Osteoblast (primary cell): ENCODE data around the gene CDCA4. TPM values are rescaled to one million over a fixed set of nuclear protein-coding genes. Genes with fewer than 3 reads are reported as not detected.

Experiments
- DNase-seq: peaks from one replicate; pipeline ENCODE4 v3.0.0; 2011; ENCODE audit warnings: low spot score, mixed read lengths; ENCODE audit not compliant: insufficient read length; ENCODE audit errors: missing footprints
- H2AFZ ChIP-seq: 2 replicates; pipeline ENCODE4 v1.6.0; 2011; ENCODE audit warnings: mild to moderate bottlenecking, low read length
- H3K27ac ChIP-seq: 2 replicates; pipeline ENCODE4 v1.5.1; 2011; ENCODE audit warnings: mild to moderate bottlenecking, low read depth, low read length, moderate library complexity
- H3K27me3 ChIP-seq: 2 replicates; pipeline ENCODE4 v1.6.0; 2012; ENCODE audit warnings: mild to moderate bottlenecking, control low read depth, inconsistent platforms, low read length, moderate library complexity; ENCODE audit not compliant: insufficient read depth
- H3K36me3 ChIP-seq: 2 replicates; pipeline ENCODE4 v1.5.1; 2011; ENCODE audit warnings: mild to moderate bottlenecking, low read length, control low read depth, moderate library complexity; ENCODE audit not compliant: insufficient read depth
- H3K4me1 ChIP-seq: 2 replicates; pipeline ENCODE4 v1.5.1; 2011; ENCODE audit warnings: mild to moderate bottlenecking, low read length, control low read depth, moderate library complexity; ENCODE audit not compliant: insufficient read depth
- H3K4me2 ChIP-seq: 2 replicates; pipeline ENCODE4 v1.6.0; 2011; ENCODE audit warnings: mild to moderate bottlenecking, low read length; ENCODE audit not compliant: insufficient read depth
- H3K4me3 ChIP-seq: fragments of 200-600 bp; sonication (generic); 3 replicates; pipeline ENCODE4 v1.5.1; 2012; ENCODE audit warnings: mild to moderate bottlenecking, low read length, inconsistent platforms; ENCODE audit not compliant: insufficient read depth
- H3K79me2 ChIP-seq: 2 replicates; pipeline ENCODE4 v1.6.0; 2012; ENCODE audit warnings: mild to moderate bottlenecking, low read length, control low read depth, inconsistent platforms; ENCODE audit not compliant: insufficient read depth
- H3K9me3 ChIP-seq: 2 replicates; pipeline ENCODE4 v1.5.1; 2011; ENCODE audit warnings: low read depth, low read length, control low read depth
- H4K20me1 ChIP-seq: 2 replicates; pipeline ENCODE4 v1.6.0; 2012; ENCODE audit warnings: mild to moderate bottlenecking, low read length, control low read depth; ENCODE audit not compliant: insufficient read depth
- total RNA-seq: library from RNA; depleted of rRNA; stranded (reverse); fragments of >200 nt; gene quantifications from 2 replicates; pipeline ENCODE4 v1.2.3, GENCODE V29; 2012
- TF ChIP-seq, protein P1 (sequence below): IDR thresholded peaks from 2 replicates; pipeline ENCODE4 v1.5.1; 2011; ENCODE audit warnings: mild to moderate bottlenecking, low read depth, low read length, moderate library complexity; ENCODE audit errors: extremely low read depth

CDCA4 gene
- total RNA-seq, 1 donor: 13.8 TPM

DNA sequence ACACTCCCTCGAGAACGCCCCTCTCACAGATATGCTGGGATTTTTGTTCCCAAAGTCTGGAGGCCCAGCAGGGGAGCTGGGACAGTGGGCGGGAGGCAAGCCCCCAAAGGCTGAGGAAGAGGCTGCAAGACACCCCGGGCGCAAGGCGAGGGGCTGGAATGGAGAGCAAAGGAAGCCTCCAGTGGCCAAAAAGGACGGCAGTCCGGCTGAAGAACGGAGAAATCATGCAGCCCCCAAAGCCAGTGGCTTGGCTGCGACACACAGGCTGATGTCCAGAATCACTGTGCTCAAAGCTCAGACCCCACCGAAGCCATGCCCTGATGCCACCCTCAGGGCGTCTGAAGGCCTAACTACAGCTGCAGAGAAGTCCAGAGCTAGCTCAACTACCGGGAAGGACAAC lies 24.4 kb downstream of the CDCA4 start:
- H3K4me2 ChIP-seq: no peak overlapping the region
- TF ChIP-seq, protein P1, sequence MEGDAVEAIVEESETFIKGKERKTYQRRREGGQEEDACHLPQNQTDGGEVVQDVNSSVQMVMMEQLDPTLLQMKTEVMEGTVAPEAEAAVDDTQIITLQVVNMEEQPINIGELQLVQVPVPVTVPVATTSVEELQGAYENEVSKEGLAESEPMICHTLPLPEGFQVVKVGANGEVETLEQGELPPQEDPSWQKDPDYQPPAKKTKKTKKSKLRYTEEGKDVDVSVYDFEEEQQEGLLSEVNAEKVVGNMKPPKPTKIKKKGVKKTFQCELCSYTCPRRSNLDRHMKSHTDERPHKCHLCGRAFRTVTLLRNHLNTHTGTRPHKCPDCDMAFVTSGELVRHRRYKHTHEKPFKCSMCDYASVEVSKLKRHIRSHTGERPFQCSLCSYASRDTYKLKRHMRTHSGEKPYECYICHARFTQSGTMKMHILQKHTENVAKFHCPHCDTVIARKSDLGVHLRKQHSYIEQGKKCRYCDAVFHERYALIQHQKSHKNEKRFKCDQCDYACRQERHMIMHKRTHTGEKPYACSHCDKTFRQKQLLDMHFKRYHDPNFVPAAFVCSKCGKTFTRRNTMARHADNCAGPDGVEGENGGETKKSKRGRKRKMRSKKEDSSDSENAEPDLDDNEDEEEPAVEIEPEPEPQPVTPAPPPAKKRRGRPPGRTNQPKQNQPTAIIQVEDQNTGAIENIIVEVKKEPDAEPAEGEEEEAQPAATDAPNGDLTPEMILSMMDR: no peak
- H4K20me1 ChIP-seq: no peaks in the 10 kb centered on the region
- no peaks in the 10 kb centered on the region for H3K4me1 ChIP-seq
- peaks cover 27% of the 10 kb centered on the region for H3K36me3 ChIP-seq
- H3K4me3 ChIP-seq: no peak overlapping the region
- no peaks in the 10 kb centered on the region for H3K9me3 ChIP-seq
- no peaks in the 10 kb centered on the region for H3K79me2 ChIP-seq
- H2AFZ ChIP-seq: no peak overlapping the region
- H3K27ac ChIP-seq: no peak overlapping the region
- no peaks in the 10 kb centered on the region for H3K27me3 ChIP-seq
- no peak for DNase-seq

DNA sequence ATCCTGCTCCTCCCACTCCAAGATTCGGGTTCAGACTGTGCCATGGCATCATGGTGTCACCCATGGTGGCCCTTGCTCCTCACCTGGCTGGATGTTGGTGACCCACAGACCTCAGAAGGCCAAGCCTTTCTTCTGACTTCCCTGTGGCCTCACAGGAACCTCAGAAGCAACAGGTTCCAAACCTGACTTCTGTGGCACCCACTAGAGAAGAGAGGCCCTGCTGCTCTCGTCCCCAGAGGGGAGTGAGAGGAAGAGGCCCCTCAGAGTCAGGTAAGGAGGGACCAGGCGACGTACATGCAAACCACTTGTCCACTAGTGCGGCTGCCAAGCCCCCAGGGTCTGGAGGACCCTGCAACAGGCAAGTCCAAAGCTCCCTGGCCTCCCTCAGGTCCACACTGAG lies 24.9 kb downstream of the CDCA4 start:
- Histone ChIP-seq H3K27me3 (no peaks in the 10 kb centered on the region), H3K4me2 (no peak overlapping the region), H3K79me2 (no peaks in the 10 kb centered on the region), H3K9me3 (no peaks in the 10 kb centered on the region), H3K4me3 (no peak overlapping the region), H4K20me1 (no peaks in the 10 kb centered on the region), H3K27ac (no peak overlapping the region), H3K36me3 (peaks cover 28% of the 10 kb centered on the region), H2AFZ (no peak overlapping the region), H3K4me1 (no peaks in the 10 kb centered on the region)
- TF ChIP-seq, protein P1: no peak
- DNase-seq: no peak

DNA sequence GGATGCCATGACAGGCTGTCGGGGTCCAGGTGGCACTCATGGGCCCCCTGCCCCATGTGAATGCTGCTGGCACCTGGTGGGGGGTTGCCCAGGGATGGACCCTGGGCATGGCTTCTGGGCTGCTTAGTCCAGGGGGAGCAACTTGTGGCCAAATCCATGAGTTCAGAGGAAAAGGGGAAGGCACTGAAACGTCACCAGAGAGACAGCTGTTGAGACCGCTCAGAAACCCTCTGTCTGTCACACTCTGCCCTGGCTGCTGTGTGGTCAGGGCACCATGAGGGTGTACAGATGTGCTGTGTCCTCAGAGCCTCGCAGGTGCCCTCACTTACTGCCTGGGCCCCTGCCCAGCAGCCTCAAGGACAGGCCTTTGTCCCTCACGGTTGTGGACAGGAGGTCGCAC lies 25.9 kb downstream of the CDCA4 start:
- TF ChIP-seq, protein P1: no peak
- H3K27me3 ChIP-seq: no peaks in the 10 kb centered on the region
- H3K4me3 ChIP-seq: no peak overlapping the region

DNA sequence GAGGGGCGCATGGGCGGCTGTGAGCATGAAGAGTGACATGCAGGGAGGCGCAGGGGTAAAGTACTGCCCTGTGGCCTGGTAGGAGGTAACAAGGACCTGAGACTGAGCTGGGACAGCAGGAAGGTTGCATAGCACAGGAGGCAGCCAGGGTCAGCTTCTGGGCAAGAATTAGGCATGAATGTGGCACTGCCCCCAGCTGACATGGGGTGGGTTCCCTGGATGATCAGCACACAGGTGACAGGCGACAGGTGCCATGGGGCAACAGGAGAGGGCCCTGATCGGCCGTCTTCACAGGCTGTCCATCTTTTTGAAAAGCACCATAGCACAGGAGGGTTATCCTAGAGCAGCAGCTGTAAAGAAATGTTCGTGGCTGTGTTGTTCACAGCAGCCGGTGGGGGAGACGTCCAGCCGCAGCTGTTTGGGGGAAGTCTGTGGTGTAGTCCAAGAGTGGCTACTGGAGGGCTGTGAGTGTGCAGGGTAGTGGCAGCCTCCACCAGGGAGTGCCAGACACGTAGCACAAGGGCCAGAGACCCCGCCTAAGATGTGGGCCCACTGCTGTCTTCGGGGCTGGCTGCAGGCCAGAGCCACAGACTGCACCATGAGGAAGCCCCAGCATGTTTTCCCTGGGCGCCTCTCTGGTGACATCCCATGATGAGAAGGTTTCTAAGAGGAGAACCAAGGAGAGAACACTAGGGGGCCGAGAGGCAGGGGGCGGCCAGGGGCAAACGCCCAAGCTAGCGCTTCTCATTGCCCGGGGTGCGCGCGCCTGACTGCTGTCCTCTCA lies 26.9 kb downstream of the CDCA4 start:
- TF ChIP-seq, protein P1: no peak
- H2AFZ ChIP-seq: no peak overlapping the region
- no peak overlapping the region for H3K27ac ChIP-seq
- H3K36me3 ChIP-seq: peaks cover 30% of the 10 kb centered on the region
- H3K79me2 ChIP-seq: no peaks in the 10 kb centered on the region
- no peaks in the 10 kb centered on the region for H4K20me1 ChIP-seq
- no peaks in the 10 kb centered on the region for H3K9me3 ChIP-seq
- DNase-seq: peak; percentile 87
- no peak overlapping the region for H3K4me3 ChIP-seq
- H3K4me2 ChIP-seq: no peak overlapping the region
- no peaks in the 10 kb centered on the region for H3K4me1 ChIP-seq
- H3K27me3 ChIP-seq: no peaks in the 10 kb centered on the region

More for the DNA sequence above, 25.9 kb downstream of the CDCA4 start:
- DNase-seq: no peak
- no peak overlapping the region for H2AFZ ChIP-seq
- no peaks in the 10 kb centered on the region for H4K20me1 ChIP-seq
- H3K9me3 ChIP-seq: no peaks in the 10 kb centered on the region
- H3K36me3 ChIP-seq: peaks cover 32% of the 10 kb centered on the region
- H3K4me2 ChIP-seq: no peak overlapping the region
- H3K27ac ChIP-seq: no peak overlapping the region
- H3K4me1 ChIP-seq: no peaks in the 10 kb centered on the region
- no peaks in the 10 kb centered on the region for H3K79me2 ChIP-seq
